Measurements from ENCODE around the gene SGIP1. TPM values are rescaled to one million over a fixed set of nuclear protein-coding genes. Genes with fewer than 3 reads are reported as not detected.

SGIP1 gene
- total RNA-seq, 2 donors from 2014 or later, result 1.3 to 6.2 TPM

- TF ChIP-seq CTCF (IDR thresholded peaks at IDR 0.05), result no peak
- H3K36me3 ChIP-seq, result no peaks in the 10 kb centered on the region
- H3K9me3 ChIP-seq, result no peaks in the 10 kb centered on the region
- H3K27ac ChIP-seq, result no peak overlapping the region
- no peaks in the 10 kb centered on the region for H3K4me1 ChIP-seq
- no peaks in the 10 kb centered on the region for H3K27me3 ChIP-seq
- no peak overlapping the region for H3K4me3 ChIP-seq
- no peak for DNase-seq (ENCODE audit: low spot score)
Observed at GRCh38 chr1:66525086-66525485, 8.9 kb upstream of the SGIP1 start.

- no peaks in the 10 kb centered on the region for H3K27me3 ChIP-seq
- no peak overlapping the region for H3K27ac ChIP-seq
- H3K36me3 ChIP-seq, result no peaks in the 10 kb centered on the region
- no peak overlapping the region for H3K4me3 ChIP-seq
- DNase-seq (ENCODE audit: low spot score), result no peak
- TF ChIP-seq CTCF (IDR thresholded peaks at IDR 0.05), result no peak
- no peaks in the 10 kb centered on the region for H3K4me1 ChIP-seq
- no peaks in the 10 kb centered on the region for H3K9me3 ChIP-seq
Observed at GRCh38 chr1:66526036-66526435, 7.9 kb upstream of the SGIP1 start.

GRCh38 chr1:66526991-66527390 is 7.0 kb upstream of the SGIP1 start:
- Histone ChIP-seq H3K27ac (no peak overlapping the region), H3K36me3 (no peaks in the 10 kb centered on the region), H3K9me3 (no peaks in the 10 kb centered on the region), H3K4me1 (no peaks in the 10 kb centered on the region), H3K4me3 (no peak overlapping the region), H3K27me3 (no peaks in the 10 kb centered on the region)
- DNase-seq (ENCODE audit: low spot score), result no peak
- TF ChIP-seq CTCF (IDR thresholded peaks at IDR 0.05), result no peak

- no peak for DNase-seq (ENCODE audit: low spot score)
- Histone ChIP-seq H3K27ac (no peak overlapping the region), H3K27me3 (no peaks in the 10 kb centered on the region), H3K36me3 (no peaks in the 10 kb centered on the region), H3K4me3 (no peak overlapping the region), H3K4me1 (peaks cover 0 to 3% of the 10 kb centered on the region in 2 donors), H3K9me3 (no peaks in the 10 kb centered on the region)
- TF ChIP-seq CTCF (IDR thresholded peaks at IDR 0.05), result no peak
Observed at GRCh38 chr1:66527686-66528085, 6.3 kb upstream of the SGIP1 start.

GRCh38 chr1:66528580-66528979 is 5.4 kb upstream of the SGIP1 start:
- H3K27ac ChIP-seq, result no peak overlapping the region
- TF ChIP-seq CTCF (IDR thresholded peaks at IDR 0.05), result no peak
- no peak for DNase-seq (ENCODE audit: low spot score)
- H3K27me3 ChIP-seq, result no peaks in the 10 kb centered on the region
- no peak overlapping the region for H3K4me3 ChIP-seq
- no peaks in the 10 kb centered on the region for H3K36me3 ChIP-seq
- no peaks in the 10 kb centered on the region for H3K9me3 ChIP-seq
- peaks cover 0 to 6% of the 10 kb centered on the region in 2 donors for H3K4me1 ChIP-seq

- no peaks in the 10 kb centered on the region for H3K27me3 ChIP-seq
- no peak overlapping the region for H3K4me3 ChIP-seq
- H3K9me3 ChIP-seq, result no peaks in the 10 kb centered on the region
- H3K27ac ChIP-seq, result peak overlapping the region; percentile 77 to 83
- no peak for DNase-seq (ENCODE audit: low spot score)
- H3K4me1 ChIP-seq, result peaks cover 0 to 6% of the 10 kb centered on the region in 2 donors
- no peak for TF ChIP-seq CTCF (IDR thresholded peaks at IDR 0.05)
- no peaks in the 10 kb centered on the region for H3K36me3 ChIP-seq
Observed at GRCh38 chr1:66532214-66532613, 1.7 kb upstream of the SGIP1 start.
